GM23338 (cell line): ENCODE results near the gene SPIRE2.

Experiments
- ETS1 ChIP-seq: IDR thresholded peaks from 2 replicates; pipeline ENCODE4 v1.6.1; 2016; ENCODE audit warnings: antibody characterized with exemption
- EZH2 ChIP-seq: fragments of 200-600 bp; sonication (generic); IDR thresholded peaks from one replicate; pipeline ENCODE4 v1.8.0; 2017; ENCODE audit warnings: antibody characterized with exemption, mild to moderate bottlenecking, low read depth; ENCODE audit not compliant: unreplicated experiment
- TF ChIP-seq, protein P1 (sequence below), 2 experiments: fragments of 200-600 bp in 1 of 2; sonication (generic) in 1 of 2; conservative IDR thresholded peaks; 2 replicates each; pipeline versions ENCODE4 v1.5.1 to v1.6.1; 2016 to 2017; ENCODE audit warnings: antibody characterized with exemption in 2 of 2, low read depth in 2 of 2, mild to moderate bottlenecking in 2 of 2, moderate library complexity in 1 of 2
- TF ChIP-seq, protein P2 (sequence below): IDR thresholded peaks from one replicate; pipeline ENCODE4 v1.6.1; 2018; ENCODE audit warnings: antibody characterized with exemption; ENCODE audit not compliant: unreplicated experiment

DNA sequence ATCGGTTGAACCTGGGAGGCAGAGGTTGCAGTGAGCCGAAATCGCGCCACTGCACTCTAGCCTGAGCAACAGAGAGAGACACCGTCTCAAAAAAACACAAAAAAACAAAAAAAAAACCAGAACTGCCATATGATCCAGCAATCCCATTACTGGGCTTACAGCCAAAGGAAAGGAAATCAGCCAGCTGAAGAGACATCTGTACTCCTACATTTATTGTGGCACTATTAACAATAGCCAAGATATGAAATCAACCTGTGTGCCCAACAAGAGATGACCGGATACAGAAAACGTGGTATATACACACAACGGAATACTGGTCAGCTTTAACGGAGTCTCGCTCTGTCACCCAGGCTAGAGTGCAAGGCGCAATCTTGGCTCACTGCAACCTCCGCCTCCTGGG, 26.5 kb upstream of the SPIRE2 start:
- TF ChIP-seq ETS1 (no peak), EZH2 (no peak)
- TF ChIP-seq, protein P1, sequence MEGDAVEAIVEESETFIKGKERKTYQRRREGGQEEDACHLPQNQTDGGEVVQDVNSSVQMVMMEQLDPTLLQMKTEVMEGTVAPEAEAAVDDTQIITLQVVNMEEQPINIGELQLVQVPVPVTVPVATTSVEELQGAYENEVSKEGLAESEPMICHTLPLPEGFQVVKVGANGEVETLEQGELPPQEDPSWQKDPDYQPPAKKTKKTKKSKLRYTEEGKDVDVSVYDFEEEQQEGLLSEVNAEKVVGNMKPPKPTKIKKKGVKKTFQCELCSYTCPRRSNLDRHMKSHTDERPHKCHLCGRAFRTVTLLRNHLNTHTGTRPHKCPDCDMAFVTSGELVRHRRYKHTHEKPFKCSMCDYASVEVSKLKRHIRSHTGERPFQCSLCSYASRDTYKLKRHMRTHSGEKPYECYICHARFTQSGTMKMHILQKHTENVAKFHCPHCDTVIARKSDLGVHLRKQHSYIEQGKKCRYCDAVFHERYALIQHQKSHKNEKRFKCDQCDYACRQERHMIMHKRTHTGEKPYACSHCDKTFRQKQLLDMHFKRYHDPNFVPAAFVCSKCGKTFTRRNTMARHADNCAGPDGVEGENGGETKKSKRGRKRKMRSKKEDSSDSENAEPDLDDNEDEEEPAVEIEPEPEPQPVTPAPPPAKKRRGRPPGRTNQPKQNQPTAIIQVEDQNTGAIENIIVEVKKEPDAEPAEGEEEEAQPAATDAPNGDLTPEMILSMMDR (conservative IDR thresholded peaks at IDR 0.05; ENCODE audit: low read depth in 2 of 2), result no peak
- TF ChIP-seq, protein P2, sequence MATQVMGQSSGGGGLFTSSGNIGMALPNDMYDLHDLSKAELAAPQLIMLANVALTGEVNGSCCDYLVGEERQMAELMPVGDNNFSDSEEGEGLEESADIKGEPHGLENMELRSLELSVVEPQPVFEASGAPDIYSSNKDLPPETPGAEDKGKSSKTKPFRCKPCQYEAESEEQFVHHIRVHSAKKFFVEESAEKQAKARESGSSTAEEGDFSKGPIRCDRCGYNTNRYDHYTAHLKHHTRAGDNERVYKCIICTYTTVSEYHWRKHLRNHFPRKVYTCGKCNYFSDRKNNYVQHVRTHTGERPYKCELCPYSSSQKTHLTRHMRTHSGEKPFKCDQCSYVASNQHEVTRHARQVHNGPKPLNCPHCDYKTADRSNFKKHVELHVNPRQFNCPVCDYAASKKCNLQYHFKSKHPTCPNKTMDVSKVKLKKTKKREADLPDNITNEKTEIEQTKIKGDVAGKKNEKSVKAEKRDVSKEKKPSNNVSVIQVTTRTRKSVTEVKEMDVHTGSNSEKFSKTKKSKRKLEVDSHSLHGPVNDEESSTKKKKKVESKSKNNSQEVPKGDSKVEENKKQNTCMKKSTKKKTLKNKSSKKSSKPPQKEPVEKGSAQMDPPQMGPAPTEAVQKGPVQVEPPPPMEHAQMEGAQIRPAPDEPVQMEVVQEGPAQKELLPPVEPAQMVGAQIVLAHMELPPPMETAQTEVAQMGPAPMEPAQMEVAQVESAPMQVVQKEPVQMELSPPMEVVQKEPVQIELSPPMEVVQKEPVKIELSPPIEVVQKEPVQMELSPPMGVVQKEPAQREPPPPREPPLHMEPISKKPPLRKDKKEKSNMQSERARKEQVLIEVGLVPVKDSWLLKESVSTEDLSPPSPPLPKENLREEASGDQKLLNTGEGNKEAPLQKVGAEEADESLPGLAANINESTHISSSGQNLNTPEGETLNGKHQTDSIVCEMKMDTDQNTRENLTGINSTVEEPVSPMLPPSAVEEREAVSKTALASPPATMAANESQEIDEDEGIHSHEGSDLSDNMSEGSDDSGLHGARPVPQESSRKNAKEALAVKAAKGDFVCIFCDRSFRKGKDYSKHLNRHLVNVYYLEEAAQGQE, result no peak
